KG1 (cell line): ENCODE data around the gene C5orf63.
"Not testable (repeated sequence)": the region's sequence is repeated elsewhere in the genome, so short reads cannot be mapped to it uniquely, and the experiment has no call there.

Source experiments
- DNase-seq: peaks from one replicate; lab custom pipeline; 2025; lab: John Stamatoyannopoulos, UW

The C5orf63 gene

GRCh38 chr5:127074466-127074865, 1.2 kb upstream of the C5orf63 start:
- no peak for DNase-seq

GRCh38 chr5:127070243-127070642, 3.1 kb downstream of the C5orf63 start:
- no peak for DNase-seq

GRCh38 chr5:127068493-127069214, 4.6 kb downstream of the C5orf63 start:
- no peak for DNase-seq

GRCh38 chr5:127066721-127067120, 6.6 kb downstream of the C5orf63 start:
- no peak for DNase-seq

- DNase-seq, result no peak
Measured at GRCh38 chr5:127064253-127064840, 9.0 kb downstream of the C5orf63 start.

GRCh38 chr5:127063257-127063913, 9.9 kb downstream of the C5orf63 start:
- no peak for DNase-seq

- no peak for DNase-seq
Measured at GRCh38 chr5:127061956-127062355, 11.3 kb downstream of the C5orf63 start.

- no peak for DNase-seq
Measured at GRCh38 chr5:127061537-127061936, 11.8 kb downstream of the C5orf63 start.

- DNase-seq, result no peak
Measured at GRCh38 chr5:127060470-127060985, 12.8 kb downstream of the C5orf63 start.

GRCh38 chr5:127056896-127057295, 16.4 kb downstream of the C5orf63 start:
- DNase-seq, result no peak

- DNase-seq, result no peak
Measured at GRCh38 chr5:127055880-127056653, 17.2 kb downstream of the C5orf63 start.

GRCh38 chr5:127053551-127053950, 19.8 kb downstream of the C5orf63 start:
- not testable (repeated sequence) for DNase-seq

- DNase-seq, result no peak
Measured at GRCh38 chr5:127053049-127053448, 20.3 kb downstream of the C5orf63 start.

GRCh38 chr5:127051591-127051990, 21.7 kb downstream of the C5orf63 start:
- no peak for DNase-seq

GRCh38 chr5:127046343-127047072, 26.8 kb downstream of the C5orf63 start:
- DNase-seq, result no peak

GRCh38 chr5:127042593-127042992, 30.7 kb downstream of the C5orf63 start:
- no peak for DNase-seq

- DNase-seq, result no peak
Measured at GRCh38 chr5:127041571-127041970, 31.7 kb downstream of the C5orf63 start.

GRCh38 chr5:127040796-127041520, 32.3 kb downstream of the C5orf63 start:
- no peak for DNase-seq

GRCh38 chr5:127038550-127038949, 34.8 kb downstream of the C5orf63 start:
- no peak for DNase-seq

- DNase-seq, result no peak
Measured at GRCh38 chr5:127031863-127032232, 41.5 kb downstream of the C5orf63 start.
